Stimulated activated CD4-positive, alpha-beta T cell treated with anti-CD3 and anti-CD28 coated beads, TNF-alpha, amount 100 ng/mL, for 48 hours (primary cell): ENCODE results near the gene NAA50.

ENCODE experiments used
- DNase-seq, 3 donors: peaks; one replicate each; pipeline ENCODE4 v3.0.0-alpha.2; 2020; ENCODE audit warnings: low read depth in 3 of 3

Gene NAA50

DNA sequence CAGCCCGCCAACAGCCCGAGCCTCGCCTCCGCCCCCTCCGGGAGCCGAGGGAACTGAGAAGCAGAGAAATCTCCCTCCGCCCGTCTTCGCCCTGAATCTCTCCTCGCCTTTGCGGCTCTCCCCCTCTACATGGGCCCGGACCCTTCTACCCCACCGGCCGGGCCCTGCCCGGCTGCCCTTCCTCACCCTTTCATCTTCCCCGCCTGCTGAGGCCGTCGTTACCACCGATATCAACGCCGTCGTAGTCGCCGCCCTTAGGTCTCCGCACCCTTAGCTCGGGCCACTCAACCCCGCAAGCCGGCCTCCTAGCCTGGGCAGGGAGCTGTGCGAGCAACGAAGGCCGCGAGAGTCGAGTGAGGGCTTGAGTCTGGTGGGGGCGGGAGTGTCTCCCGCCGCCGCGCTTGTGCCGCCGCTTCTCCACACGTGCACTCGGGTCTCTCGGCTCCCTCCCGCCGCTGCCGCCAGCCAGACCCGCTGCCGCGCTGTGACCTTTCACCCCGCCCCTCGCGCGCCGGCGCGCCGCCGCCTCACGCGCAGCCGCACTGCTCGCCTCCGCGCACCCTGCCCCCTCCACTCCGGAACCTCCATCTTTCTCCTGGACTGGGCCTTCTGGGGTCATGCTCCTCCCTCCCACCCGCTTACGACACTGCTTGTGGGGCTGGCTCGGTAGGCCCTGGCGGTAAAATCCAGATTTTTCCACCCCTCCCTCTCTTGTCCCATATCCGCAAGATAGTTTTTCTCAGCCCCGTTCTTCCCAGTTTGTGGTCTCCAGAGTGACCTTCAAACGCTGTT lies at the start of gene NAA50:
NAA50 (minus strand) TSS at position 494 of the 792 bp plus-strand sequence; CDS start at position 194, 300 bp downstream.
- DNase-seq, result peak; percentile 83 to 93 (median 89)

DNA sequence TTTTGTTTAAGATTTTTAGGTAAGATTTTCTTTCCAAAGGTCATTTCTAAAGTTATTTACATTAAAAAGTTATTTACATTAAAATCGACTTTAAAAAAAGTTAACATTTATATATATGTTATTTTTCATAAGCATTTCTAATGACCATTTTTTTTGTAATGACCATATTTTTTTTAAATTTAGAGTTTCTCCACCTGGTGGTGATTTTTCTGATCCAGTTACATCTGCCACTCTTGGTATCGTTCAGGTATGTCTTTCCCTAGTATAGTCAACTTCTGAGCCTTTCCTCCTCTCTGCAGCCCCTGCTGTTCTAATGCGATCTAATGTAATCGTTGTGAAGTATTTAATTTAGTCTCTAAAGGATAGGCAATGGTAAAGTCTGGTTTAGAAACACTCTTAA lies 49.6 kb upstream of the NAA50 start:
- DNase-seq, result no peak

DNA sequence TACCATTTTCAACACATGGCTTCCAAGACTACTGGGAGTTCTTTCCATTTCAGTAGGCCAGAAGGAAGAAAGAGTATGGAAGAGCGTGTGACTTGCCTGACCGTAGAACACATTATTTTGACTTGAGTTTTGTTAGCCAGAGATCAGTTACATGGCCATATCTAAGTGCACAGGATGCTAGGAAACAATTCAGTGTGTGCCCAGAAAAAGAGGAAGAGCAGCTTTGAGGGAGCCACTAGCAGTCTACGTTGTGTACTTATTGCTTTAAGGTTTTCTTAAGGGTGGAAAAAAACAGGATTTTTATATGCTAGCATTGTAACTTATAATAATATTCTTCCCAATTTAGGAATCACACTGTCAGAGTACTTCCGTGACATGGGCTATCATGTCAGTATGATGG lies 48.5 kb upstream of the NAA50 start:
- DNase-seq, result no peak

DNA sequence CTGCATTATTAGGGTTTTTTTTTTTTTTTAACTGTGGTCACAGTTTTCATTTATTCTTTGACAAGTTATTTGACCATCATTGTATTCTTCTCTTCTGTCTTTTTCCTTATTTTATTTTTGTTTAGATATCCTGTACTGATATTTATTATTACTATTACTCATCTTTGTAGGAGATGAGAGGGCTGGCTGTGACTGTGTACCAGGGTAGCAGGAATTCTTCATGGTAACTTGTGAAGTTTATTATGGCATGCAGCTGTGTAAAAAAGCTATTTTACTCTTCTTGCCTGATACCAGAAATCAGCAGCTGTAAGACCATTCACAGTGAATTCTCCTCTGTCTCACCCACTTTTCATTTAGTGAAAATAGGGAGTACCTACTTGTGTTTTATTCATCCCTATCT lies 45.3 kb upstream of the NAA50 start:
- no peak for DNase-seq

DNA sequence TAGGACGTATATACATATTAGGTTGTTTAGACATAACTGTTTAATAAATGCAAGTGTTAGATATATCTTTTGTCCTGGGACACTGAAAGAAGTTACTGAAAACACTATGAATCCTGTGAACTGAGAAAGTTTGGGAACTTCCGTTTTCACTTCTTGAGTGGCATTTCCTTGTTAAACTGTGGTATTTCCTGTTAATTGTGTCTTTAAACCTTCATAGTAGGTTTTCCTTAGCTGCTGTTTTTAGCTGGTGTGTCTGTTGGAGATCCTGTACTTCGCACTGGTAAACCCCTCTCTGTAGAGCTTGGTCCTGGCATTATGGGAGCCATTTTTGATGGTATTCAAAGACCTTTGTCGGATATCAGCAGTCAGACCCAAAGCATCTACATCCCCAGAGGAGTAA lies 37.9 kb upstream of the NAA50 start:
- no peak for DNase-seq

DNA sequence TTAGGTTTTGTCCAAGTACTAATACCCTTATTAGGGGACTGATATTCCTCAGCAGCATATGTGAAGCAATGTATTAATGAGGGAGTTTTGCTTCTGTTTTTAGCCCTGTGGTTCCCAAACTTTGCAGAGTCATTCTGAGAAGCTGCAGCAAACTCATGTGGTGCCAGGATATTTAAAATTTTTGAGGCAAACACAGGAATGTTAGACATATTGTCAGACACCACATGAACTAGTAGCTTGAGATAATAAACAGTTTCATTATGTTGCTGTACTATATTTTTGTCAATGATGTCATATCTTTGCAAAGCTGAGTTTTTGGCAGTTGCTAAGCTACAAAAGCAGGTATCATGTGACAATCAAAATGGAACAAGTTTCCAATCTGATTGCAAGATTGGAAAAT lies 37.4 kb upstream of the NAA50 start:
- DNase-seq, result no peak

DNA sequence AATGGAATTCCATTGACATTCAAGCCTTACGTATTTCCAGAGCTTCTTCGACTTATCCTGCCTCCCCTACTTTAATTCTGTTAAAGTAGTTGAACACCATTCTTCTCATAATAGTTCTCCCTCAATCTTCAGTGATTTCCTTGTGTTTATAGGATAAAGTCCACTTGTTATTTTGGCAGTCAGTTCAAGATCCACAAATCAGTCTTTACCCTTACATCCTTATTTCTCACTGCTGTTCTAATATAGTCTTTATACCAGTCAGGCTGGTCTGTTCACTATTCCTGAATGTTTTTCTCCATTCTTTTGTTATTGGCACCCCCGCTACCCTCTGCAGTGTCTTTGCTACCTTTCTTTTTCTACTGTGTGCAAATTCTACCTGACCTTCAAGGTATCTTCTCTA lies 30.5 kb upstream of the NAA50 start:
- no peak for DNase-seq

DNA sequence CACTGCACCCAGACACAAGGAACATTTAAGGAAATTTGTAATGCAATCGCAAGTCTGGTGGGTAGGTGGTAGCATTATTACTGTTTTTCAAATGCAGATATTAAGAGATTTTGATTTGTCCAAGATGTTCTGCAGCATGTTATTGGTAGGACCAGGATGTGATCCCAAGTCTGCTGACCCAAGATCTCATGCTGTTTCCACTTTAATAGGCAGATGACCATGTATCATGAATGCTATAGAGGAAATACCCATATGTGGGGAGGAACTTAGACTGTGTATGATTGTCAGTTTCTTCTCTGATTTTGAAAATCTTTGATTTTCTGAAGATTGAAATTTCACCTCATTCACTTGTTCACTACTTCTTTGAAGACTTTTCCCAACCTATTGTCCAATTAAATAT lies 29.5 kb upstream of the NAA50 start:
- DNase-seq, result no peak

DNA sequence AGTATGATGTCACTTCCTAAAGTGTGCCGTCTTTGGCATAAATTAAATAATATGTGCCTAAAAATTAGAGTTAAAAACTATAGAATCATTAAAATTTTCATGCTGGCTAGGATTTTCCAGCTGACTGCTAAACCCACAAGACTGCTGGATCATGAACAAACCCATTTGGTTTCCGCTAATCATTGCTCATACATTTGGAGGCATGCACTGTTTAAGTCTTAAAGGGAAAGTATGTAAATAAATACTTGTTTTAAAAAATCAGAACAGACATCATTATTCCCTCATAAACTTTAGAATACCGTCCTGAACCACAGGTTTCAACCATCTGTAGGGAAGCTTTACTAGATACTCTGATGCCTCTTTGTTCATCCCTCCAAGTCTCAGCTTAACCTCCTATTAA lies 27.3 kb upstream of the NAA50 start:
- no peak for DNase-seq

DNA sequence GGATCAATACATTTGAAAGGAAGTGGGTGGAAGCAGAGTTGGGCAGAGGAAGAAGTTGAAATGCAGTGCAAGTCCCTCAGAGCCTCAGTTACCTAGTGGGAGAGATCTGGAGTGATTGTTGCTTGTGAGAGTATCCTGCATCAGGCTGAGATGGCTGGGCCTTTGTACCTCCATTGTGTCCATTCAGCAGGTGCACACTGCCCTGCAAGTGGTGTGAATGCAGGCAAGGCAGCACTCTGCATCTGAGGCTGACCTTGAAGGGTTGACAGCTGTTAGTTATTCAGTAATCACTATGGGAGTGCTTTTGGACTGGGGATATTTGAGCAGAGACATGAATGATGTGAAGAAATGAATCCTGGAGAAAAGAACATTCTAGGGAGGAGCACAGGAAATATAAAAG lies 25.9 kb upstream of the NAA50 start:
- no peak for DNase-seq

DNA sequence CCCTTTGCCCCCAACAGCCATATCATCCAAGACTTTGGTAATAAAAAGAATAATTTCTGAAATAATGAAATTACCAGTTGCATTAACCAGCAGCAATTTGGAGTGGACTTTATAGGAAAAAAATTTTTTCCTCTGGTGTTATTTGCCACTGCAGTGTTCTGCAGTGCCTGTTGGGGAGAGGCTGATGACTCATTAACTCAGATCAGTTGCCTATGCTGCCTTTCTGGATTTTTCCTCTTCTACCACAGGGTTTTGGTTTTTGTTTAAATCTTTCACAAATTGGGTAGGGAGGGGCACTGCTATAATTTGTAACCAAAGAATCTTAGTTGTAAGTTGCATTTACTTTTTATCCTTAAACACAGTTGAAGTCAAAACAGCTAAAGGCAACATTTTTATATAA lies 23.5 kb upstream of the NAA50 start:
- no peak for DNase-seq

DNA sequence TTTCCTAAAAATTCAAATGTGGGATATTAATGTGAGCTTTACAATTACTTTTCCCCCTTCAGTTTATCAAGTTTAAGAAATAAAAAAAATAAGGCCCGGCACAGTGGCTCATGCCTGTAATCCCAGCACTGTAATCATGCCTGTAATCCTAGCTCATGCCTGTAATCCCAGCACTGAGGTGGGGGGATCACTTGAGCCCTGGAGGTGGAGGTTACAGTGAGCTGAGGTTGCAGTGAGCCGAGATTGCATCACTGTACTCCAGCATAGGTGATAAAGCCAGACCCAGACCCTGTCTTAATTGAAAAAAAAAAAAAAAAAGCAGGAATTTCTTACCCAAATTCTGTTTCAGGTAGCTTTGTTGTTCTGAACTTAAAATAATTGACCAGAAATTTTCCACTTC lies 18.6 kb upstream of the NAA50 start:
- DNase-seq, result no peak

DNA sequence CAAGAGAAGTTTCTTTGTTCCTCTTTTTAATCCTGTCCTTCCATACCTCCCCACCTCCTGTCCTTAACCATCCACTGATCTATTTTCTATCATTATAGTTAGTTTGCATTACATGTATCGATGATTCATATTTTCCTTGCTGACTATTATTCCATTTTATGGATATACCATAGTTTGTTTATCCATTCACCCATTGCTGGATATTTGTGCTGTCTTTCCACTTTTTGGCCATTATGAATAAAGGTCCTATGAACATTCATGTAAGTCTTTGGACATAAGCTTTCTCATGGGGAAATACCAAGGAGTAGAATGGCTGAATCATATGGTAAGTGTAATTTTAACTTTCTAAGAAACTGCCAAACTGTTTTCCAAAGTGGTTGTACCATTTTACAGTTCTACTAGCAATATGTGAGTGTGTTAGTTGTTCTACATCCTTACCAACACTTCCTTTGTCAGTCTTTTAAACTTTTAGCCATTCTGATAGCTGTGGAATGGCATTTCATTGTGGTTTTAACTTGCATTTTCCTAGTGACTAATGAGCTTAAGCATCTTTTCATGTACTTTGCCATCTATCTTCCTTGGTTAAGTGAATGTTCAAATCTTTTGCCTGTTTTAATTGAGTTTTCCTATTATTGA lies 12.5 kb upstream of the NAA50 start:
- DNase-seq, result no peak

DNA sequence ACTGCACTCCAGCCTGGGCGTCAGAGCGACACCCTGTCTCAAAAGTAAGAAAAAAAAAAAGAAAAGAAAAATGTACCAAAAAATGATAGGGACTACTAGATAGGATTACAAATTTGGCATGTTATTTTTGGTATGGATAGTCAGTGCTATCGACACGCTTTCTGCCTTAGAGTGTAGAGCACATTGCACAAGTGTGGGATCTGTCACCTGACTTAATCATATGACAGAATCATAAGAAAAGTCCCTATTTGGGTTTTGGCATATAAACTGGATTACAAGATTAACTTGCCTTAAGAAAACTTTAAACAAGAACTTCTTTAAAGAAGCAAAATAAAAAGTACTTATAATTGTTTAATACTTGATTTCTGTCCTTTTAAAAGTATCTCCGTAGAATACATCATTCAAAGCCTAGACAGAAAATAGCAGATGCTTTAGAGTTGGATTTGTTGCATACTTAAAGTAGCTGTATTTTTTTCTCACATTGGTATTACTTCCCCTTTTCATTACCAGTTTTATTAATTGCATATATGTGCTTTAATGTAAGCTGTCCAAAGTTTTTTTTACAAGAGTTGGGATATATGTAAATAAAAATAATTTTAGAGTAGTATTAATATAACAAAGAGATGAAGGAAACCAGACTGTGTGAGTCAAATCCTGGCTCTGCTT lies 8.6 kb upstream of the NAA50 start:
- DNase-seq, result no peak

DNA sequence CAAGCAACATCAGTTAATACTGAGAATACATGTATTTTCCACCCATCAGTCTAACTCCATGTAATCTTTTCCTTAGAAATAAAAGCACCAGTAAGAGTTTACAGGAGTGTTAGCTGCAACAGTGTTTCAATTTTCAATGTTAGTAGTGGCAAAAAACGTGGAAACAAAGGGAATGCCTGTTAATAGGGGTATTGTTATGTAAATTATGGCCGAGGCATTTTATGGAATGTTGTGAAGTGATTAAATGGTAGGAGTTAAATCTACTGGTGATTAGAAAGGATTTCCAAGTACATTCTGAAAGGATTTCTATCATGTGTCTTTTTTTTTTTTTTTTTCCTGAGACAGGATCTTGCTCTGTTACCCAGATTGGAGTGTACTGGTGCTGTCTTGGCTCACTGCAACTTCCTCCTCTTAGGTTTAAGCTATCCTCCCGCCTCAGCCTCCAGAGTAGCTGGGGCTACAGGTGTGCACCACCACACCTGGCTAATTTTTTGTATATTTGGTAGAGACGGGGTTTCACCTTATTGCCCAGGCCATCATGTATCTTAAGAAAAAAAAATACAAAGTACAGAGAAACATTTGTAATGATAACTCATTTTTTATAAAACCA lies 7.4 kb upstream of the NAA50 start:
- no peak for DNase-seq

DNA sequence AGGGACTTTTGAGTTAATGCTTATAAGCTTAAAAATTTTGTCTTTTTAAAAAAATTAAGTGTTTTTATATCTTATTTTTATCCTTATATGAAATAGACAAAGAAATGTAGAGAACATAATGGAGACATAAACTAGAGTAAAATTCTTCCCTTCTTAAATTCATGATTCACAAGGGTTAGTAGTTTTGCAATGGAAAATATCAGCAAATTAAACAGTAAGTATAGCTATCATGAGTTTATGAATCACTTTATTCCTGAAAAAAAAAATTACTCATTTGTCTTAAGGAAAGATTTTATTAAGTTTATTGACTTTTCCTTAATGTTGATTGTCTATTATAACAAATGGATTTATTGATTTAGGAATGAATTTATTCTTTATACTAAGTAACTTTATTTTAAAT lies 5.1 kb upstream of the NAA50 start:
- DNase-seq, result no peak

DNA sequence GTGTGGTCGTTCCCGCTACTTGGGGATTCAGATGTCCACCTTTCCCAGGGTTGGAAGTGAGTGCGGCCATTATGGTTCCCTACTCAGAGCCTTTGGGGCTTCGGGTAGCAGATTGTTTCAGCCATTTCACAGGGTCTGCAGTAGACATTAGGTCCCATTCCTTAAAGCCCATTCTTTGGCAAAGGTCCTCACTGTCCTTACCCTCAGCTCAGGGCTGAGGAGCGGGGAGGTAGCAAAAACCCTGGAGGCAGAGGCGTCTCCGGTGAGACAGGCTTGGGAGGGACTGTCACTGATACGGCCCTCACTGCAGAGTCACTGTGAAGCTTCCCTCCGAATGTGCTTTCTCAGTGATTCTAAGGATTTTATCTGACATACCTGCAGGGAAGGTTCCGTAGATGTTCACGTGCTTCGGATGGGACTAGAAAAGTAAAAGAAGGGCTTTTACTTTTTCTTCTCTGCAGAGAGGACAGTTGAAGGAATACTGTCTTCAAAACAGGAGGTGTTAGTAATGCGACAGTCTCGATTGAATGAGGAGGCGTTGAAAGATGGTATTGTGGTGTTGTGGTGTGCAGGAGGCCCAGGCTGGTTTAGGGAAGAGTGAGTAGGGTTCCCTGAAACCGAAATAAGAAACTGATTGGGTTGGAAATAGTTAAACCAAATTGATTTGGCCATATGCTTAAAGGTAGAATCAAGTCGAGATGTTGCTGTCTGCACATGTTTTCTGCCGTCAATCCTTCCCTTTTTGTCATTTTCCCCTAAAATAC lies 1.4 kb upstream of the NAA50 start:
- DNase-seq, result peak; percentile 24 to 34 (median 26)

DNA sequence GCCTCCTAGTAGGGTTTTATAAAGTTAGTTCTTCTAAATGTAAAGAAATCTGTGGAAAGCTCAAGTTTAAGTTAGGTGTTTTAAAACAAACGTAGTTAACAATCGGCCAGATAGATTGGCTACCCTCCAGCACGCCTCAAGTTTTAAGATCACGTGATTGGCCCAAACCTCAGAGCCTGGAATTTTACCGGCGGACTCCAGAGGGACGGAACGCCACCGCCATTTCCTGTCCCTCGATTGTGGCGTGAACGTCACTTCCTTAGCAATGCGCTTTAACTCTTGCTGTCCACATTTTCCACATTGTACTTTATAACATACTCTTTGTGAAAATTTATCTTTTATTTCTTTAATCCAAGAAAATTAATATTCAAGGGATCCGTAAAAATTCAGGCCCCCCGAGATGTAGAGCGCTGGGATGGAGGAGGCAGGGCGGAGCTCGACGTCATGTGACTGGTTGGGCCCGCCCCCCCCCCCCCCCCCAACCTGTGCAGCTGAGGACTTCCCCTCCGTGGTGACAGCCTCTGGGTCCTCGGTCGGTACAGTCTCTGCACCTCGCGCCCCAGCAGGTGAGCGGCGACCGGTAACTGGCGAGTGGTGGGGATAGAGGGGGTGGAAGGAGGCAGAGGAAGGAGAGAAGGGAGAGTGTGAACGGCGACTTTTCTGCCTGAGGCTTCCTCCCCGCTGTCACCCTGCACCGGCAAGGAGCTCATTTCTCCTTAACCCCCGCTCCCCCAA lies 666 bp upstream of the NAA50 start, which contains the start of gene ATP6V1A:
ATP6V1A (plus strand) TSS at position 488 of the 735 bp plus-strand sequence. CDS start 31,719 bp downstream, outside the sequence.
- peak; percentile 67 to 77 (median 73) for DNase-seq

DNA sequence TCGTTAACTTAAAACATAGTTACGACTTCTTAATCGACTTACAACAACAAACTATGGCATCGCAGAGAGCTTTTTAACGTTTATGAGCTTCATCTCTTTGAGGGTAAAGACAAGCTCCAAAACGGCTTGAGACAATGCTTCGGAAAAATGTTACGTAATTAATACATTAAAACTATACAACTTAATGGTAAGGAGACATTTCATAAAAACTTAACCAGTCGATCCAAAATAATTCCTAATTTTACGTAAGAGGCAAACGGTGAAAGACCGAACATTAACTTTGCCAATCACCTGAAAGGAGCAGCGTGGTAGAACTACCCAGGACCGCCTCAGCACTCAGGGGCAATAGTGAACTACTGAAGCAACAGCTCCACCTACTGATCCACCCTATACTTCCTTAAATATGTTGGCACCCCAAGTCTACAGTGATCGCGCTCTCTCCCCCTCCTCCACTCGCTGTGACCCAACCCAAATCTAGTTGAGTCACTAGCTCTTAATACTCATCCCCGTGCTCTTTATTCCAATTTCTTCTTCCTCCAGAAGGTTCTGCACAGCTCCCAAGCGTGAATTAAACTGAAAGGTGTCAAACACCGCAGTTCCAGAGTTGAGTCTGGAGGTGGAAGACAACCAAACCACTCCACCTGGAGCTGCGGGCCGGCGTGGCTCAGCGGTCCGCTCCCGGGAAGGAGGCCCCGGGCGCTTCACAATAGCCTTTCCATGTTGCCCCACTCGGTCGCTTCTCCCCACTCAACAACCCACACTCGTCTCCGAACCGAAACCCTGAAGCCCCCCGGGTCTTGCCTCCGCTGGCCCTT lies 901 bp downstream of the NAA50 start:
- peak; percentile 55 to 74 (median 69) for DNase-seq

DNA sequence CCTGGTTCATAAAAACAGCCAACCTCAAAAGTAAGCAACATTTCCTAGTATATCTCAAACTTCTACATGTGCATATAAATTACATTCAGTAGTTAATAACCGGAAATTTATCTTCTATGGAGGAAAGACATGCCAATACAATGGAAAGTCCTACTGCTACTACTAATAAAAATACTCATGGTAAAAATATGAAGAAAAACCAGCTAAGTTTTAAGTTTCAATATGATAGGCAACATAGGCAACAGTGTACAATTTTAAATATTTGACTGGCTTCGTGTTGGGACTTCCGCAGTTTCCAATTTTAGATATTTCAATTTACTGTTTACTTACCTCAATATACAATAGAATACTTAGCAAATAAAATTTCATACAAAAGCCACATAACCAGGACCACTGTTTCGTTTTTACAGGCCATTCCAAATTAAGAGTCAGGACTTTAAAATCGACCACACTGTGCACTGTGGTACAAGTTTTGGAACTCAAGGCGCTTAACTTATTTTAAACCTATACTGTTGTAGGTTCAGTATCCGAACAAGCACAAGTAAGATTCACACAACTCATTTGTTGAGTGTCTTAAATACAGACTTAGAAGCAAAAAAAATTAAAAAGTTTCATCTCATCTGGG lies 2.9 kb downstream of the NAA50 start:
- no peak for DNase-seq
